H1 (cell line): Measurements from ENCODE around the gene COL4A1.

Experiments used
- GABPA ChIP-seq: IDR thresholded peaks from 2 replicates; pipeline ENCODE4 v1.6.1; 2011; ENCODE audit warnings: mild to moderate bottlenecking, low read length, moderate library complexity, borderline replicate concordance; ENCODE audit not compliant: insufficient read depth
- MAFK ChIP-seq: IDR thresholded peaks from 2 replicates; pipeline ENCODE4 v1.6.1; 2012; ENCODE audit warnings: low read depth, mild to moderate bottlenecking, improper control_type of control experiment, low read length

DNA sequence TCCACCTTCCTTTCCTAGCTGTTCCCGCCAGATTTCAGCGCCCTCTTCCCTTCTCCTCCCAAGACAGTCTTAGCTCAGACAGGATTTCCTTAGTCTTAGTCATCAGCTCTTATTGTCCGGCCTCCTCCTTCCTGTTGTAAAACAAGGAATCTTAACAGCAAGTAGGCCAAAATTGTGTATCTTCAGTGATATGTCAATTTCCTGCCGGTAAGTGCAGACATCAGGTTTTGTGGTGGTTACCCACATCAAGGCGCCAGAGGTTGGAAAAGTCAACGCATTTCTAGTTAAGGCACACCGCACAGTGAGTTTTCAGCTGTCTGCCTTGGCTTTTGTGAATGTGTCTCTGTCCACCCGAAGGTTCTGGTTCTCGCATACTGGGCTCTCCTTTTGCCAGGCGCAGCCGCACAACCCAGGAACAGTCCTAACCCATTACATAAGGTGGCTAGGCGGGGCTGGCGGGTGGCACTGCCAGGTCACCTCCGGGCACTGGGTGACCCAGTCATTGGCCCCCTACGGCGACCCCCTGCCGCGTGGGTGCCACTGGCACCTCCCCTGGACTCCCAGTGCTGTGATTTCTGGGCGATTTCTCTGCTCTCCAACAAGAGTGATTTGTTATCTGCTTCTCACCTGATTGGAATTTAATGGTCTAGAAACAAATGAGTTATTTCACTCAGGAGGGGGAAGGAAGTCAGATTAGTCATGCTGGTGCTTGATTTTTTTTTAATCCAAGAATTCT is 13.0 kb upstream of the COL4A1 start:
- no peak for TF ChIP-seq GABPA
- TF ChIP-seq MAFK, result no peak
